Peyer's patch (tissue), 4 donors: ENCODE data around the gene PHACTR1. TPM values are rescaled to one million over a fixed set of nuclear protein-coding genes. Genes with fewer than 3 reads are reported as not detected.

Source experiments
- DNase-seq, 3 donors: peaks; one replicate each; pipeline ENCODE4 v3.0.0-alpha.2; 2017 to 2019
- H3K27ac ChIP-seq, 4 donors: fragments of 200-600 bp; sonication (generic); one replicate each; pipeline ENCODE4 v1.5.1; 2016 to 2019
- H3K27me3 ChIP-seq, 2 donors: fragments of 200-600 bp; sonication (generic); one replicate each; pipeline ENCODE4 v1.5.1; 2019
- H3K36me3 ChIP-seq, 3 donors: fragments of 200-600 bp; sonication (generic); one replicate each; pipeline ENCODE4 v1.5.1; 2016 to 2019
- H3K4me1 ChIP-seq, 4 donors: fragments of 200-600 bp; sonication (generic); one replicate each; pipeline ENCODE4 v1.5.1; 2016 to 2019
- H3K4me3 ChIP-seq, 4 donors: fragments of 200-600 bp; sonication (generic); 1 replicate in 3 of 4; 2 replicates in 1 of 4; pipeline ENCODE4 v1.5.1; 2016 to 2019; ENCODE audit warnings: mild to moderate bottlenecking in 1 of 4
- H3K9me3 ChIP-seq, 4 donors: fragments of 200-600 bp; sonication (generic); one replicate each; pipeline ENCODE4 v1.5.1; 2016 to 2019; ENCODE audit warnings: mild to moderate bottlenecking in 1 of 4
- POLR2A ChIP-seq, 2 donors: fragments of 450-650 bp; IDR thresholded peaks; one replicate each; pipeline ENCODE4 v1.5.1; 2017; ENCODE audit warnings: antibody characterized with exemption in 2 of 2, mild to moderate bottlenecking in 2 of 2, moderate library complexity in 2 of 2
- total RNA-seq, 4 donors: library from RNA; depleted of rRNA; stranded (reverse); fragments of >200 nt; gene quantifications; one replicate each; pipeline ENCODE4 v1.1.0, GENCODE V29; 2016
- TF ChIP-seq, protein P1 (sequence below), 6 experiments: fragments of 450-650 bp in 4 of 6; fragments of 200-600 bp in 2 of 6; sonication (generic) in 1 of 6; IDR thresholded peaks; one replicate each; pipeline ENCODE4 v1.5.1; 2017 to 2019; ENCODE audit warnings: antibody characterized with exemption in 6 of 6, mild to moderate bottlenecking in 3 of 6, moderate library complexity in 1 of 6

Gene PHACTR1
- total RNA-seq, 4 donors from 2014 or later: 0.35 to 19.0 (median 1.7) TPM

- H3K36me3 ChIP-seq: no peaks in the 10 kb centered on the region
- no peak overlapping the region for H3K27ac ChIP-seq
- DNase-seq: no peak
- H3K4me1 ChIP-seq: no peaks in the 10 kb centered on the region
- H3K4me3 ChIP-seq: no peak overlapping the region
- TF ChIP-seq, protein P1, sequence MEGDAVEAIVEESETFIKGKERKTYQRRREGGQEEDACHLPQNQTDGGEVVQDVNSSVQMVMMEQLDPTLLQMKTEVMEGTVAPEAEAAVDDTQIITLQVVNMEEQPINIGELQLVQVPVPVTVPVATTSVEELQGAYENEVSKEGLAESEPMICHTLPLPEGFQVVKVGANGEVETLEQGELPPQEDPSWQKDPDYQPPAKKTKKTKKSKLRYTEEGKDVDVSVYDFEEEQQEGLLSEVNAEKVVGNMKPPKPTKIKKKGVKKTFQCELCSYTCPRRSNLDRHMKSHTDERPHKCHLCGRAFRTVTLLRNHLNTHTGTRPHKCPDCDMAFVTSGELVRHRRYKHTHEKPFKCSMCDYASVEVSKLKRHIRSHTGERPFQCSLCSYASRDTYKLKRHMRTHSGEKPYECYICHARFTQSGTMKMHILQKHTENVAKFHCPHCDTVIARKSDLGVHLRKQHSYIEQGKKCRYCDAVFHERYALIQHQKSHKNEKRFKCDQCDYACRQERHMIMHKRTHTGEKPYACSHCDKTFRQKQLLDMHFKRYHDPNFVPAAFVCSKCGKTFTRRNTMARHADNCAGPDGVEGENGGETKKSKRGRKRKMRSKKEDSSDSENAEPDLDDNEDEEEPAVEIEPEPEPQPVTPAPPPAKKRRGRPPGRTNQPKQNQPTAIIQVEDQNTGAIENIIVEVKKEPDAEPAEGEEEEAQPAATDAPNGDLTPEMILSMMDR (IDR thresholded peaks at IDR 0.05): no peak
- no peak for TF ChIP-seq POLR2A (IDR thresholded peaks at IDR 0.05)
- H3K9me3 ChIP-seq: no peaks in the 10 kb centered on the region
- no peaks in the 10 kb centered on the region for H3K27me3 ChIP-seq
Observed at GRCh38 chr6:13077117-13077516, 360.6 kb downstream of the PHACTR1 start.

DNA sequence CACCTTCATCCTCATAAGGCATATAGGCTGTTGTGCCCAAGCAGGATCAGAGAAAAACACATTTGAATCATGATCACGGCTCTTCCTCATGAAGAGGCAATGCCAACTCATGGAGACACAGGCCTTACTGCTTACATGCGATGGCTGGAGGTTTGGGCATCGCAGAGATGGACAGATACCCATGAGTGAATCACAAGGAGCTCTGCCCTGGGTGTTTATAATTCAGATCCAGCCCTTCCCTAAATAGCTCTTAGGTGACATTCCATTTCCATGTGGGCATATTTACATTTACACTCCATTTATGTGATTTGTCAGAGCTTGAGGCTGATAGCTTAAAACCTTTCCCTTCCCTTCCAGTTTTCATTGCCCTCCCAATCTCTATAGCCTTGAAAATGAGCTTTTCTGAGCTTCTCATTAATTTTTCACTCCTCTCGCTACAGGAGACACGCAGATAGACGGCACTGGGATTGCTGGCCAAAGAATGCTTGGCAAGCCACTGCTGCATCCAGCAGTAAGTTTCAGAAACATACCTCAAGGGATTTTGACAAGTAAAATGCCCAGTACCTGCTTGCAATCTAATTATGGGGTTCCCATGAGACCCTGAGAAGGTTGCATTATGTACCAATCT lies 362.6 kb downstream of the PHACTR1 start:
- no peak overlapping the region for H3K4me3 ChIP-seq
- no peaks in the 10 kb centered on the region for H3K27me3 ChIP-seq
- no peak for DNase-seq
- no peaks in the 10 kb centered on the region for H3K36me3 ChIP-seq
- no peaks in the 10 kb centered on the region for H3K4me1 ChIP-seq
- H3K27ac ChIP-seq: no peak overlapping the region
- H3K9me3 ChIP-seq: no peaks in the 10 kb centered on the region
- TF ChIP-seq, protein P1 (IDR thresholded peaks at IDR 0.05): no peak
- TF ChIP-seq POLR2A (IDR thresholded peaks at IDR 0.05): no peak

GRCh38 chr6:13080462-13081188 lies 364.1 kb downstream of the PHACTR1 start:
- TF ChIP-seq, protein P1 (IDR thresholded peaks at IDR 0.05): no peak
- TF ChIP-seq POLR2A (IDR thresholded peaks at IDR 0.05): no peak
- no peak overlapping the region for H3K27ac ChIP-seq
- H3K4me1 ChIP-seq: no peaks in the 10 kb centered on the region
- H3K4me3 ChIP-seq: no peak overlapping the region
- H3K36me3 ChIP-seq: no peaks in the 10 kb centered on the region
- DNase-seq: no peak
- no peaks in the 10 kb centered on the region for H3K9me3 ChIP-seq
- H3K27me3 ChIP-seq: no peaks in the 10 kb centered on the region

DNA sequence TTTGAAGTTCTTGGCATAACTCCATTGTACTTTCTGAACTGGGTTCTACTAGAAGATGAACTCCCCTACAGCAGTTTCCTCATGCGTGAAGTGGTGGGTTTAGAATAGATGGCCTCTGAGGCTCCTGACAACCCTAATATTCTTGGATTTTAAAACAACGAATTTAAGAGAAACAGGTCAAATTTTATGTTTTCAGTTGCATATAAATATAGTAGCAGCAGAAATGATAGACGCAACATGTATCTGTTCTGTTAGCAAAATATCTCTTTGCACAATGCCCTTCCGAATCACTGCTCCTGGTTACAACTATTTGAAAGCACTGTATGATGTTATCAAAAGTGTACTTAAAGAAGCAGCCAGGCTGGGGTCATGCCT lies 364.6 kb downstream of the PHACTR1 start:
- no peak for TF ChIP-seq POLR2A (IDR thresholded peaks at IDR 0.05)
- TF ChIP-seq, protein P1 (IDR thresholded peaks at IDR 0.05): no peak
- no peaks in the 10 kb centered on the region for H3K9me3 ChIP-seq
- no peak overlapping the region for H3K4me3 ChIP-seq
- H3K27ac ChIP-seq: no peak overlapping the region
- H3K27me3 ChIP-seq: no peaks in the 10 kb centered on the region
- no peak for DNase-seq
- H3K4me1 ChIP-seq: no peaks in the 10 kb centered on the region
- no peaks in the 10 kb centered on the region for H3K36me3 ChIP-seq

- Histone ChIP-seq H3K4me1 (no peaks in the 10 kb centered on the region), H3K27ac (no peak overlapping the region), H3K4me3 (no peak overlapping the region), H3K27me3 (no peaks in the 10 kb centered on the region), H3K36me3 (no peaks in the 10 kb centered on the region), H3K9me3 (no peaks in the 10 kb centered on the region)
- TF ChIP-seq, protein P1 (IDR thresholded peaks at IDR 0.05): no peak
- TF ChIP-seq POLR2A (IDR thresholded peaks at IDR 0.05): no peak
- no peak for DNase-seq
Observed at GRCh38 chr6:13089296-13089994, 372.9 kb downstream of the PHACTR1 start.
